GM18505 (cell line): Measurements from ENCODE around the gene PGLYRP2.
"Not testable (repeated sequence)": the region's sequence is repeated elsewhere in the genome, so short reads cannot be mapped to it uniquely, and the experiment has no call there.

Experiments
- ATAC-seq: cut with Tn5 transposase; IDR thresholded peaks from one replicate; pipeline ENCODE4 v1.9.1; 2021; ENCODE audit not compliant: unreplicated experiment
- POLR2A ChIP-seq: IDR thresholded peaks from 4 replicates; pipeline ENCODE4 v1.6.1; 2011; ENCODE audit warnings: borderline replicate concordance; ENCODE audit not compliant: insufficient read depth, insufficient read length; ENCODE audit errors: extremely low read depth

The PGLYRP2 gene

DNA sequence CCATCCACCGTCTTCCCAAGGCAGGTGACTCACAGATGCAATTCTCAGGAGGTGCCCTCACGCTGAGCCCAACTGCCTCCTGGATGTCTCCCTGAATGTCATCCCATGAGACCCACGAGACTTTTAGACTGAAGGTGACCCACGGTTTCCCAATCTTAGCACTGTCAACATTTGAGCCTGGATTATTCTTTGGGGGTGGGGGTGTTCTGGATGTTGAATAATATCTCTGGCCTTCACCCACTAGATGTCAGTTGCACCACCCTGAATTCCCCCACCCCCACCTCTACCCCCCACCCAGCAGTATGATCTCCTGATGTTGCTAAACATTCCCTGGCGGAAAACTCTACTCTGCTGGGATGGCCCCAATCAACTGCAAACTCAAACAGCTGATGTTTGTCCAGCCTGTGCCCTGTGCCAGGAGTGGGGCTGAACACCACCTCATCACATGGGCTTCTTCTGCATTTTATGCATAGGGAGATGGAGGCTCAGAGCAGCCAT lies 26.8 kb upstream of the PGLYRP2 start:
- TF ChIP-seq POLR2A = no peak
- no peak for ATAC-seq

DNA sequence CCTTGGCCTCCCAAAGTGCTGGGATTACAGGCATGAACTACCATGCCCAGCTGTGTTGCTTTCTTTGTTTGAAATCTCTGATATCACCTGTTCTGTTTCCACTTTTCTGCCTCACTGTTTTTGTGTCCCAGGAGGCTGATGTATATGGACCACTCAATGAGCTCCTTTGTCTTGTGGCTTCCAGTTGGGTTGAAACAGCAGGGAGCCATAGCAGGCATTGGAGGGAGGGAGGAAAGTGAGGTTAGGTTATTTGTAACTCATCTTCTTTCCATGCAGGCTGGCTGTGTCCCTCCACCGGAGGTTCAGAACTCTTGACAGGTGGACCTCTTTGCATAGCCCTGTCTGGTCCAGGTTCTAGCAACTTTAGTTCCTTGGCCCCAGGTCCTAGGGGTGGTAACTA lies 23.0 kb upstream of the PGLYRP2 start:
- no peak for ATAC-seq
- no peak for TF ChIP-seq POLR2A

DNA sequence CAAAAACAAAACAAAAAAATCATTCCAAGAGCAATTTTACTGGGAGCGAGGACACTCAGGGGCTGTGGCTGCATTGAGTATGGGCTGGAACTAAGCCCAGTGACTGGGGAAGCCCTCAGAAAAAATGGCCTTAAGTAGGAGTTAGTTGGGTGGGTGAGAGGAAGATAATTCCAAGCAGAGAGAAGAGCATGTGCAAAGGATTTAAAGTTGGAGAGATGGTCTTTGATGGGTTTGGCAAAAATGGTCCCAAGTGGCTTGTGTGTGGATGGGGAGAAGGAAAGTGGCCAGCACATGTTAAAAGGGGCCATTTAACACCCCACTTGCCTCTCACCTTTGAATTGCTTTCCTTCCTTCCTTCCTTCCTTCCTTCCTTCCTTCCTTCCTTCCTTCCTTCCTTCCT lies 22.3 kb upstream of the PGLYRP2 start:
- TF ChIP-seq POLR2A = no peak
- ATAC-seq = no peak

DNA sequence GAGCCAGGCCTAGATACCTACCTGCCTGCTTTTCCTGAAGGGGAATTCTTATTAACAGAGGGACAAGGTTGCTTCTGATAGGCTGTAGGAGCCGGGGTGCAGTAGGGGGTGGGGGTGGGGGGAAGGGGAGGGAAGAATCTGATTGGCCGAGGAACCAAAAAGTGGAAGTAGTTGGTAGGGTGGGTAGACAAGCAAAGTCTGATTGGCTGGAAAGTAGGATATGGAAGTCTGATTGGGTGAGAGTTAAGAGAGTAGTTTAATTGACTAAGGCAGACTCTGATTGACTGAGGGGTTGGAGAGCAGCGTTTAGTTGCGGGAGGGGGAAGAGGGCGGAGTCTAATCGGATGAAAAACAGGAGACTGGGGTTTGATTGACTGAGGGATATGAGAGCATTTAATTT lies 19.6 kb upstream of the PGLYRP2 start:
- ATAC-seq = no peak
- TF ChIP-seq POLR2A = no peak

DNA sequence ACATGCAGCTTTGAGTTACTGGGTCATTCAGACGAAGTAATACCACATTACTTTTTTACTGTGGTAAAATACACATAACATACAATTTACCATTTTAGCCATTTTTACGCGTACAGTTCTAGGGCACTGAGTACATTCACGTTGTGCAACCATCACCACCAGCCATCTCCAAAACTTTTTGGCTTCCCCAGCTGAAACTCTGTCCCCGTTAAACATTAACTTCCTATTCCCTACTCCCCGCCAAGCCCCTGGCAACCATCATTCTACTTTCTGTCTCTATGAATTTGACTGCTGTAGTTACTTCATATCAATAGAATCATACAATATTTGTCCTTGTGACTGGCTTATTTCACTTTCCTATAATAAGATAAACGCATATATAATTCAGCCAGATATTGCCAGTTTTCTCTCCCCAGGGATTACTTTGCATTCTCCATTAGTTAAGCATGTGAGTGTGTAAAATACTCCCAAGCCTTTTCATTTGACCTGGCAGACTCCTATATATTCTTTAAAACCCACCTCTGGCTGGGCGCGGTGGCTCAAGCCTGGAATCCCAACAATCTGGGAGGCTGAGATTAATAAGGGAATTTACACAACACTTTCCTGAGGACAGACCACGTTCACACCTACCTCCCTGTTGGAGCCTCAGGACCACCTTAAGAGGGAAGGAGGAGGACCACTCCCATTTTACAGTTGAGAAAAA lies 19.0 kb upstream of the PGLYRP2 start:
- TF ChIP-seq POLR2A = no peak
- ATAC-seq = no peak

DNA sequence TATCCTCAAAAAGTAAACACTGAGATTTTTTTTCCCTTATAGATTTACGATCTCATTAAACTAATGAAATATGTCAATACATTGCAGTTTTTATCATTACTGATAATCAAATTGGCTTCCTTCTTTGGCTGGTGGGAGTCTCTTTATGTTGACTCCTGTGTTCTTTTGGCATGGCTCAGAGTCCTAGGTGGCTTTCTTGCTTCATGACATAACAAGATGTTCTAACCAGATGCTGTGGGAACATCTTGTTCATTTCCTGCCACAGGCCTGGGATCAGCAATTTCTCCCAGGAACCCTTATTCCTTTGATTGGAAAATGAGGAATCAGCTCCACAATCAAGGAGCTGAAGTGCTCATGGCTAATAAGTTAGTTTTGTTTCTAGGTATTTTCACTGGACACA lies 15.8 kb upstream of the PGLYRP2 start:
- no peak for TF ChIP-seq POLR2A
- no peak for ATAC-seq

DNA sequence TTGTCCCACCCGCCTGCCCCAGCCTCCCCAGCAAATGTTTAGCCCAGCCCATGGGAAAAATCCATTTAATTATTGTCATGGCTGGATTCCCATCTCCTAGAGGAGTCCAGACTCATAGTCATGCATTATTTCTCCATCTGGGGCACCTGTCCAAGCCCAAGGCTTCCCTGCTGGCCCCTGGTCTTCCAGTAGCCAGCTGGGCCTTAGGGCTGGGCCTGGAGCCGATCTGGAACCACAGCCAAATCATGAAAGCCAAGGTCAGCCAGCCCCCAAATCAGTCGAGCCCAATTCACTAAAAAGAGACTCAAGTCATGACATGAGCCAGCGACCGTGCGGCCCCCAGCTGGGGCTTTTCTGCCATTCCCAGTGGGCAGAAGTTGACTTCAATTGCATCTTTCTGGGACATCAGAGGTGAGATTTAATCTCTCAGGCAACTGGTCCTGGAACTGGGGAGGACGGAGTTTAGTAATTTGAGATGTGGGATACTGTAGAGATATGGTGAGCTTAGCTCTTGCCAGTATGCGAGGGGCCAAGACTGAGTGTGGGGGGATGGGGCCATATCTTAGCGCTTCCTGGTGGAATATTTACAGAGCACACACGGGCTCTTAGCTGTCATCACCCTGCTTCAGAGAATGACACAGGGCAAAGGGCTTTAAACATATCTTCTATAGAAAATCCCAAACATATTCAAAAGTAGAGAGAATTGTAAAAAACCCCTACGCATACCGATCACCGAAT lies 9.4 kb upstream of the PGLYRP2 start:
- no peak for TF ChIP-seq POLR2A
- ATAC-seq = no peak

DNA sequence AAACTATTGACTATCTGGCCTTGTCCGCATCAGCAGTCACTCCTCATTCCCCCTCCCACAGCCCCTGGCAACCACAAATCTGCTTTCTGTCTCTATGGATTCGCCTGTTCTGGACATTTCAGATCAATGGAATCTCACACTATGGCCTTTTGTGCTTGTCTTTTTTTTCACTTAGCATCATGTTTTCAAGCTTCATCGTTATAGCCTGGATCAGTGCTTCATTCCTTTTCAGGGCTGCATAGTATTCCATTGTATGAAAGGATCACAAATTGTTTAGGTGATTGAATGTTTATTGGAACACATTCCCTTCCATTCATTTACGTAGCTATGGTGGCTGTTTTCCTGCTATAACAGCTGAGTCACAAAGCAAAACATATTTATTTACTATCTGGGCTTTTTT lies 7.7 kb upstream of the PGLYRP2 start:
- TF ChIP-seq POLR2A = no peak
- no peak for ATAC-seq

DNA sequence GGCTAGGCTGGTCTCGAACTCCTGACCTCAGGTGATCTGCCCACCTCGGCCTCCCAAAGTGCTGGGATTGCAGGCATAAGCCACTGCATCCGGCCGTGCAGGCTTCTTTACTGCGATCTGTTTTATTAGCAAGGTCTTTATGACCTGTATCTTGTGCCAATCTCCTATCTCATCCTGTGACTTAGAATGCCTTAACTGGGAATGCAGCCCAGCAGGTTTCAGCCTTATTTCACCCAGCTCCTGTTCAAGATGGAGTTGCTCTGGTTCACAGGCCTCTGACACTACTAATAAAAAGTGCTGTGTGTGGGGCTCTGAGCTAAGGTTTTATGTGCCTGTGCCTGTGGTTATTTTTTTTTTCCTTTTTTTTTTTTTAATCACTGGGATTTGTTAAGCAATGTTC lies 6.5 kb upstream of the PGLYRP2 start:
- not testable (repeated sequence) for ATAC-seq

DNA sequence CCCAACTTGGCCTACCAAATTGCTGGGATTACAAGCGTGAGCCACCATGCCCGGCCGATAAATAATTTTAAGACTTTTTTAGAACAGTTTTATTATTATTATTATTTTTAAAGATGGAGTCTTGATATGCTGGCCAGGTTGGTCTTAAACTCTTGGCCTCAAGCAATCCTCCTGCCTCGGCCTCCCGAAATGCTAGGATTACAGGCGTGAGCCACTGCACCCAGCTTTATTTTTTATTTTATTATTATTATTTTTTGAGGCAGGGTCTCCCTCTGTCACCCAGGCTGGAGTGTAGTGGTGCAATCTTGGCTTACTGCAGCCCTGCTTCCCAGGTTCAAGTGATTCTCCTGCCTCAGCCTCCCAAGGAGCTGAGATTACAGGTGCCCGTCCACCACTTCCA lies 1.7 kb upstream of the PGLYRP2 start:
- not testable (repeated sequence) for ATAC-seq

DNA sequence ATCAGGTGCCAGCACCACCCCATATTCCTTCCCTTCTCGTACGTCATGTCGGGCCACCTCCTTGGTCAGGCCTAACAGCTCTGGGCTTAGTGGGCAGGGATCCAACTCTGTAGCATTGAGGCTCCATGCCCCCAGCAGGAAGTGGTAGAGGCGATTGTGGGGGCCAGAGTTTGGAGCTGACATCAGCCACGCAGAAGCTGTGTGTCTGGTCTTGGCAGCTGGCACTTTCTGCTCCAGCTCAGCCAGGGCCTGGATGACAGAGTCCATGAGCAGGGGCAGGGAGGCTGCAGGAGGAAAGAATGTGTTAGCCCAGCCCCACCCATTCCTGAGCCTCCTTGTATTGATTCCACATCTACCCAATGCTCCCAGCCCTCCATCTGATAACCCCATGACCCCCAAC lies 3.0 kb downstream of the PGLYRP2 start:
- ATAC-seq = no peak

DNA sequence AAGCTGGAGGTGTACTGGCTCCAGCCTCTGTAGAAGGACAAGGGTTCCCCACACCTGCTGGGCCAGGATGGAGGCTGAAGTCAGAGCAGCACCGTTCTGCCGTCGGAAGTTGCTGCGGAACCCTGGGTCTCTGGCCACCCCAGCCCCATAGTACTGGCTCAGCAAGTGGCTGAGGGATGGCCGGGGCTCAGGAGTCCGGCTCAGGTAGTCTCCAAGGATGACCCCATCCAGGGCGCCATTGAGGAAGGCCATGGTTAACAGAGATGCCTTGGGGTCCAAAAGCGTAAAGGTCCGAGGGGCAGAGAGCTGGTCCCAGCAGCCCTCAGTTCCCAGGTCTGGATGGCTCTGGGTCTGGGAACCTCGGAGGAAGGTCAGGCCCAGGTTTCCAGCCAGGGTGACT lies 3.7 kb downstream of the PGLYRP2 start:
- TF ChIP-seq POLR2A = no peak

More for the DNA sequence above, 3.0 kb downstream of the PGLYRP2 start:
- TF ChIP-seq POLR2A = no peak

DNA sequence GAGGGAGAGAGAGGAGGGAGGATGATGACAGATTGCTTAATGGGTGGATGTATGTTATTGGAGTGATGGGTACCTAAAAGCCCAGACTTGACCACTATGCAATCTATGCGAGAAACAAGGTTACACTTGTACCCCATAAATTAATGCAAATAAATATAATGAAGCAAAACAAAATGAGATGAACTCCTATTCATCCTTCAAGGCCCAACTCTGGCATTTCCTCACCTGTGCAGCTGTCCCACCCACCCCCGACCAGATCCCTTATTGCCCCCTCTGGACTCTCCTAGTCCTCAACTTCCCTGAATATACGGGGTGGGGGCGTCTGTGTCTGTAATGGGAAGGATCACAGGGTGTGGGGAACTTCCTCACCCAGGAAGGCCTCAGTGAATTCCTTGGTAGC lies 4.1 kb downstream of the PGLYRP2 start:
- no peak for TF ChIP-seq POLR2A
- ATAC-seq = no peak

More for the DNA sequence above, 3.7 kb downstream of the PGLYRP2 start:
- no peak for ATAC-seq

DNA sequence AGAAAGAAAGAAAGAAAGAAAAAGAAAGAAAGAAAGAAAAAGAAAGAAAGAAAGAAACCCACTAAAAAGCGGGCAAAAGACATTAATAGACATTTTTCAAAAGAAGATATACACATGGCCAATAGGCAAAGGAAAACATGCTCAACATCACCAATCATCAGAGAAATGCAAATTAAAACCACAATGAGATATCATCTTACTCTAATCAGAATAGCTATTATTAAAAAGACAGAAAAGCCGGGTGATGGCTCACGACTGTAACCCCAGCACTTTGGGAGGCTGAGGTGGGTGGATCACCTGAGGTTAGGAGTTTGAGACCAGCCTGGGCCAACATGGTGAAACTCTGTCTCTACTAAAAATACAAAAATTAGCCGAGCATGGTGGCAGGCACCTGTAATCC lies 5.5 kb downstream of the PGLYRP2 start:
- ATAC-seq = not testable (repeated sequence)
